KMS-11 (cell line): ENCODE measurements around the gene TNIP1.

Experiments
- H2AFZ ChIP-seq: fragments of 200-600 bp; sonication (generic); 2 replicates; pipeline ENCODE4 v1.6.1; 2016; ENCODE audit warnings: antibody characterized with exemption, mixed run types, low read depth
- H3K27ac ChIP-seq: fragments of 200-600 bp; sonication (generic); 2 replicates; pipeline ENCODE4 v1.6.1; 2016; ENCODE audit warnings: mild to moderate bottlenecking, mixed run types
- H3K27me3 ChIP-seq: fragments of 200-600 bp; sonication (generic); 2 replicates; pipeline ENCODE4 v1.6.1; 2017; ENCODE audit warnings: mild to moderate bottlenecking, low read depth, mixed run types, moderate library complexity; ENCODE audit not compliant: insufficient read depth
- H3K36me3 ChIP-seq: fragments of 200-600 bp; sonication (generic); 2 replicates; pipeline ENCODE4 v1.6.1; 2017; ENCODE audit warnings: mild to moderate bottlenecking, mixed run types; ENCODE audit not compliant: insufficient read depth
- H3K4me1 ChIP-seq: fragments of 200-600 bp; sonication (generic); 2 replicates; pipeline ENCODE4 v1.6.1; 2016; ENCODE audit warnings: mild to moderate bottlenecking, low read depth, mixed run types; ENCODE audit not compliant: poor library complexity, severe bottlenecking
- H3K4me2 ChIP-seq: fragments of 200-600 bp; sonication (generic); 2 replicates; pipeline ENCODE4 v1.7.0; 2016; ENCODE audit warnings: mild to moderate bottlenecking, mixed run types
- H3K4me3 ChIP-seq: fragments of 200-600 bp; sonication (generic); IDR thresholded peaks from 2 replicates; pipeline ENCODE4 v1.6.1; 2017; ENCODE audit warnings: low read depth, low read length, mixed read lengths; ENCODE audit not compliant: insufficient read depth
- H3K79me2 ChIP-seq: fragments of 200-600 bp; sonication (generic); 2 replicates; pipeline ENCODE4 v1.6.1; 2016; ENCODE audit warnings: low read depth, mixed run types; ENCODE audit not compliant: insufficient read depth
- H3K9ac ChIP-seq: fragments of 200-600 bp; sonication (generic); 2 replicates; pipeline ENCODE4 v1.6.1; 2016; ENCODE audit warnings: mild to moderate bottlenecking, mixed run types
- H4K20me1 ChIP-seq: fragments of 200-600 bp; sonication (generic); 2 replicates; pipeline ENCODE4 v1.6.1; 2016; ENCODE audit warnings: mild to moderate bottlenecking, mixed run types; ENCODE audit not compliant: insufficient read depth
- TF ChIP-seq, protein P1 (sequence below): fragments of 200-600 bp; sonication (generic); conservative IDR thresholded peaks from 2 replicates; pipeline ENCODE4 v1.6.1; 2017; ENCODE audit warnings: low read depth, mild to moderate bottlenecking, antibody characterized with exemption, low read length, moderate library complexity, mixed read lengths

Gene TNIP1

DNA sequence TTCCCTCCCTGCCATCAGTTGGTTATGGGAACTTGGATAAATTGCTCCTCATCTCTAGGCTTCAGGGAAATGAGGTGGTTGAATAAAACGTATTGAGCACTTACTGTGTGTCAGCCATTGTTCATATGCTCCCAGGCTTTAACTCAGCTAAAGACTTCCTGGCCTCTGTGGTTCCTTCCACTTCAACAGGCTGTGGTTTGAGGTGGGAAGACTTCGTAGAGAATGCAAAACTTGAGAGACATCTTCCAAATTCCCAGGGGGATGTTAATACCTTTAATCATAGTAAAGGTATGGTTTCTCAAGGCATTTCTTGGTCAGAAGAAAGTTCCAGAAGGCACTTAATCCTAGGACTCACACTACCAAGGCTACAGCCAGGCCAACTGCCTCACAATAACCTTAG, 62.0 kb downstream of the TNIP1 start:
- Histone ChIP-seq H3K9ac (no peak overlapping the region), H4K20me1 (no peaks in the 10 kb centered on the region), H3K4me1 (no peaks in the 10 kb centered on the region), H2AFZ (no peak overlapping the region), H3K4me3 (no peak overlapping the region), H3K79me2 (no peaks in the 10 kb centered on the region), H3K4me2 (no peak overlapping the region), H3K36me3 (no peaks in the 10 kb centered on the region), H3K27ac (no peak overlapping the region), H3K27me3 (no peaks in the 10 kb centered on the region)
- TF ChIP-seq, protein P1, sequence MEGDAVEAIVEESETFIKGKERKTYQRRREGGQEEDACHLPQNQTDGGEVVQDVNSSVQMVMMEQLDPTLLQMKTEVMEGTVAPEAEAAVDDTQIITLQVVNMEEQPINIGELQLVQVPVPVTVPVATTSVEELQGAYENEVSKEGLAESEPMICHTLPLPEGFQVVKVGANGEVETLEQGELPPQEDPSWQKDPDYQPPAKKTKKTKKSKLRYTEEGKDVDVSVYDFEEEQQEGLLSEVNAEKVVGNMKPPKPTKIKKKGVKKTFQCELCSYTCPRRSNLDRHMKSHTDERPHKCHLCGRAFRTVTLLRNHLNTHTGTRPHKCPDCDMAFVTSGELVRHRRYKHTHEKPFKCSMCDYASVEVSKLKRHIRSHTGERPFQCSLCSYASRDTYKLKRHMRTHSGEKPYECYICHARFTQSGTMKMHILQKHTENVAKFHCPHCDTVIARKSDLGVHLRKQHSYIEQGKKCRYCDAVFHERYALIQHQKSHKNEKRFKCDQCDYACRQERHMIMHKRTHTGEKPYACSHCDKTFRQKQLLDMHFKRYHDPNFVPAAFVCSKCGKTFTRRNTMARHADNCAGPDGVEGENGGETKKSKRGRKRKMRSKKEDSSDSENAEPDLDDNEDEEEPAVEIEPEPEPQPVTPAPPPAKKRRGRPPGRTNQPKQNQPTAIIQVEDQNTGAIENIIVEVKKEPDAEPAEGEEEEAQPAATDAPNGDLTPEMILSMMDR, result no peak

DNA sequence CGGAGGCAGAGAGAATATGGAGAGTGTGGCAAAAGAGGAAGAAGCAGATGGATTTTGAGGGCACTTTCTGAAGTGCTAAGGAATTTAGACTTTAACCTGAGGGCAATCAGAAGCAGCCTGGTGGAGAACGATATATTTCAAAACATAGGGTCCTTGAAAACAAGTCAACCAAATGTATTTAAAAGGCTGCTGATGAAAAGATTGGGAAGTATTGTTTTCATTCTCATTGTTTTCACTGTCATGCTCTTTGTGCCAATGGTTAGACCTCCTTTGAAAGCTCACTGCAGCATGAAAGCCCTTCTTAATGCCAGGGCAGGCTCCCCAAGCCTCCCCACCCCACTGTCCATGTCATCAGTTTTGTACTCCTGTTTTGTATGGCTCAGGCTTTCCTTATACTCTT, 62.9 kb downstream of the TNIP1 start:
- no peak overlapping the region for H3K9ac ChIP-seq
- H3K4me1 ChIP-seq, result no peaks in the 10 kb centered on the region
- H2AFZ ChIP-seq, result no peak overlapping the region

DNA sequence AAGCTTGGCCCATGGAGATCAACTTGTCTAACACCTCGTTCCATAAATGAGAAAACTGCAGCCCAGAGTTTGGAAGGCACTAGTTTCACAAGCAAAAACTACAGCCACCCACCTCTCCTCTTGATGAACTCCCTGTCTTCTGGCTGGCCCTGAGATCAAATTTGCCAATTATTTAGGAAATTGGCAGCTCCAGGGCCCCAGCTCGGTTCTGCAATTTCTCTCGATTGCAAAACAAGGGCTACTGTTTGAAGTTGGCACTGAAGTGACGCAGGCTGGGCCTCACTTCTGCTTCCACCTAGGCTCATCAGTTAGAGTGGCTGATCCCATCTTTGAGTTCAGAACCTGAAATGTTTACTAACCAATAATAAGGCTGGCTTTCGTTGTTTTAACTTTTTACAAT, 64.1 kb downstream of the TNIP1 start:
- TF ChIP-seq, protein P1, result no peak
- H3K36me3 ChIP-seq, result no peaks in the 10 kb centered on the region
- H3K27me3 ChIP-seq, result no peaks in the 10 kb centered on the region
- no peaks in the 10 kb centered on the region for H4K20me1 ChIP-seq
- H3K9ac ChIP-seq, result no peak overlapping the region
- no peak overlapping the region for H3K4me2 ChIP-seq
- no peaks in the 10 kb centered on the region for H3K4me1 ChIP-seq
- H3K79me2 ChIP-seq, result no peaks in the 10 kb centered on the region
- H3K27ac ChIP-seq, result no peak overlapping the region
- H3K4me3 ChIP-seq, result no peak overlapping the region
- H2AFZ ChIP-seq, result no peak overlapping the region

More for the DNA sequence above, 62.9 kb downstream of the TNIP1 start:
- Histone ChIP-seq H3K4me2 (no peak overlapping the region), H4K20me1 (no peaks in the 10 kb centered on the region), H3K27ac (no peak overlapping the region), H3K4me3 (no peak overlapping the region), H3K27me3 (no peaks in the 10 kb centered on the region), H3K36me3 (no peaks in the 10 kb centered on the region), H3K79me2 (no peaks in the 10 kb centered on the region)
- TF ChIP-seq, protein P1, result no peak

DNA sequence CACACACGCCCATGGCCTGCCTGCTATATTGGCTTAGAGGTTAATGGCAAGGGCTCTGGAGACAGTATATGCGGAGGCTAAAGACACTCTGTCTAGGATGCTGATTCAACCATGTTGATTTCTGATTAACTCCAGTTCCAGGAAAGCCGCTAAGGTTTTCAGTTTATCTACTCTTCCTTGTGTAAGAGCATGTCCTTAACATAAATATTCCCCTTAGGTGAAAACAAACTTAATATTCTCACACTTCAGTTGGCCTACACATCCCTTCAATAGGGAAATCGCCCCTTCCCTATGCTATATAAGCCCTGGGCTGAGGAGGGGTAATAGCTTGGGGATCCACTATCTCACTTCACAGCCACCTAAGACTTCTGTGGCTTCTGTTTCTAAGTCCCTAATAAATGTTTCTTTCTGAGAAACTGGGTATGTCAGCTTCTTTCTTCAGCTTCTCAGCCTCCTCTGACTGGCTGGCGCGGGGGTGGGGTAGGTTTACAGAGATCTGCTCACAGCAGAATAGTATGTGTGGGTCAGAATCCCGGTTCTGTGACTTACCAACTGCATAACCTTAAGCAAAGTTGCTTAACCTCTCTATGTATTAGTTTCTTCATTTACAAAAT, 64.8 kb downstream of the TNIP1 start:
- H3K27me3 ChIP-seq, result no peaks in the 10 kb centered on the region
- no peak overlapping the region for H3K27ac ChIP-seq
- H4K20me1 ChIP-seq, result no peaks in the 10 kb centered on the region
- TF ChIP-seq, protein P1, result no peak
- H3K36me3 ChIP-seq, result no peaks in the 10 kb centered on the region
- H3K4me3 ChIP-seq, result no peak overlapping the region
- no peak overlapping the region for H3K4me2 ChIP-seq
- no peak overlapping the region for H2AFZ ChIP-seq
- H3K4me1 ChIP-seq, result no peaks in the 10 kb centered on the region
- H3K79me2 ChIP-seq, result no peaks in the 10 kb centered on the region
- no peak overlapping the region for H3K9ac ChIP-seq
